ENCODE measurements around the gene GPR132.
"Not testable (repeated sequence)": the region's sequence is repeated elsewhere in the genome, so short reads cannot be mapped to it uniquely, and the experiment has no call there.

- not testable (repeated sequence) for TF ChIP-seq POLR2AphosphoS5, POLR2A, CTCF (IDR thresholded peaks at IDR 0.05)
Measured at GRCh38 chr14:105027718-105028117, 37.5 kb downstream of the GPR132 start.

Measured in prostate gland (tissue), 2 donors.